ENCODE data around the gene TMC4. TPM values are rescaled to one million over a fixed set of nuclear protein-coding genes. Genes with fewer than 3 reads are reported as not detected.

Gene TMC4
- total and polyA plus RNA-seq, 4 donors: 0.23 to 2.4 (median 1.4) TPM

- Histone ChIP-seq H3K27me3 (ENCODE audit: control insufficient read depth in 4 of 4, insufficient read depth in 4 of 4, low read length in 3 of 4) (no peaks in the 10 kb centered on the region), H3K9me3 (ENCODE audit: control insufficient read depth in 4 of 4, low read length in 3 of 4) (no peaks in the 10 kb centered on the region), H3K4me1 (ENCODE audit: control insufficient read depth in 4 of 4, insufficient read depth in 4 of 4, low read length in 3 of 4) (peaks cover 0 to 25% (median 22%) of the 10 kb centered on the region in 4 donors), H3K36me3 (ENCODE audit: control insufficient read depth in 4 of 4, insufficient read depth in 3 of 4, low read depth in 1 of 4, low read length in 3 of 4) (peaks cover 34 to 62% (median 42%) of the 10 kb centered on the region in 4 donors), H3K27ac (ENCODE audit: low read depth in 1 of 2, low read length in 2 of 2) (no peak overlapping the region), H3K9ac (ENCODE audit: low read depth in 1 of 2, low read length in 2 of 2) (no peak overlapping the region), H3K4me3 (ENCODE audit: low read depth in 1 of 3, low read length in 3 of 3) (no peak overlapping the region)
- TF ChIP-seq HNF4G (IDR thresholded peaks at IDR 0.05) (no peak), EGR1 (IDR thresholded peaks at IDR 0.05; ENCODE audit: low read depth in 2 of 2) (no peak), SP1 (IDR thresholded peaks at IDR 0.05) (no peak), CTCF (IDR thresholded peaks at IDR 0.05; ENCODE audit: low read depth, low read length, missing input control) (no peak), FOXA1 (IDR thresholded peaks at IDR 0.05) (no peak), REST (IDR thresholded peaks at IDR 0.05) (no peak)
- DNase-seq (ENCODE audit: low spot score): no peak
- 89% methylated on average over 11 of the region's 11 CpGs for WGBS
Observed at GRCh38 chr19:54156490-54156889, 16.5 kb downstream of the TMC4 start.

- DNase-seq (ENCODE audit: low spot score): no peak
- Histone ChIP-seq H3K9me3 (ENCODE audit: control insufficient read depth in 4 of 4, low read length in 3 of 4) (no peaks in the 10 kb centered on the region), H3K4me1 (ENCODE audit: control insufficient read depth in 4 of 4, insufficient read depth in 4 of 4, low read length in 3 of 4) (peaks cover 0 to 21% (median 19%) of the 10 kb centered on the region in 4 donors), H3K9ac (ENCODE audit: low read depth in 1 of 2, low read length in 2 of 2) (no peak overlapping the region), H3K27ac (ENCODE audit: low read depth in 1 of 2, low read length in 2 of 2) (no peak overlapping the region), H3K27me3 (ENCODE audit: control insufficient read depth in 4 of 4, insufficient read depth in 4 of 4, low read length in 3 of 4) (no peaks in the 10 kb centered on the region), H3K36me3 (ENCODE audit: control insufficient read depth in 4 of 4, insufficient read depth in 3 of 4, low read depth in 1 of 4, low read length in 3 of 4) (peaks cover 34 to 67% (median 44%) of the 10 kb centered on the region in 4 donors), H3K4me3 (ENCODE audit: low read depth in 1 of 3, low read length in 3 of 3) (no peak overlapping the region)
- TF ChIP-seq HNF4A (conservative IDR thresholded peaks at IDR 0.05): no peak
- TF ChIP-seq RAD21 (IDR thresholded peaks at IDR 0.05): no peak
- no peak for TF ChIP-seq FOXA1 (IDR thresholded peaks at IDR 0.05)
- no peak for TF ChIP-seq GABPA (IDR thresholded peaks at IDR 0.05 in 1 of 2, conservative IDR thresholded peaks at IDR 0.05 in 1 of 2)
- TF ChIP-seq JUND (IDR thresholded peaks at IDR 0.05): no peak
- no peak for TF ChIP-seq ATF3 (IDR thresholded peaks at IDR 0.05)
- no peak for TF ChIP-seq NR2F2 (IDR thresholded peaks at IDR 0.05)
- no peak for TF ChIP-seq MAX (IDR thresholded peaks at IDR 0.05)
- no peak for TF ChIP-seq RXRA (IDR thresholded peaks at IDR 0.05)
- TF ChIP-seq SP1 (IDR thresholded peaks at IDR 0.05): no peak
- no peak for TF ChIP-seq ZBTB33 (IDR thresholded peaks at IDR 0.05)
- no peak for TF ChIP-seq REST (IDR thresholded peaks at IDR 0.05)
- no peak for TF ChIP-seq TAF1 (conservative IDR thresholded peaks at IDR 0.05)
- TF ChIP-seq CTCF (IDR thresholded peaks at IDR 0.05; ENCODE audit: low read depth, low read length, missing input control): no peak
- TF ChIP-seq FOXA2 (IDR thresholded peaks at IDR 0.05): no peak
- TF ChIP-seq HNF4G (IDR thresholded peaks at IDR 0.05): no peak
- no peak for TF ChIP-seq EGR1 (IDR thresholded peaks at IDR 0.05; ENCODE audit: low read depth in 2 of 2)
- 79% methylated on average over 19 of the region's 19 CpGs for WGBS
Observed at GRCh38 chr19:54155694-54156093, 17.3 kb downstream of the TMC4 start.
